Measurements from ENCODE around the gene MYNN. TPM values are rescaled to one million over a fixed set of nuclear protein-coding genes. Genes with fewer than 3 reads are reported as not detected.

Gene MYNN
- 8.5 to 10.9 TPM (median 9.1 TPM) in 5 replicates for total RNA-seq (2022; extraction: Qiagen RNA extraction; ENCODE audit: low read depth)

GRCh38 chr3:169772897-169773816 lies at the start of gene MYNN:
MYNN (plus strand) TSS chr3:169773396; CDS start chr3:169774296, 900 bp downstream.

GRCh38 chr3:169764882-169765612 lies 8.1 kb upstream of the MYNN start, which contains the start of gene TERC:
TERC (minus strand) TSS chr3:169765060.

GRCh38 chr3:169769287-169770181 lies 3.7 kb upstream of the MYNN start, which contains the start of gene ACTRT3:
ACTRT3 (minus strand) TSS chr3:169769561; CDS start chr3:169769520, 41 bp downstream.

GRCh38 chr3:169812332-169813235 lies 39.4 kb downstream of the MYNN start, which contains the start of the genes LRRC34 and LRRIQ4:
LRRC34 (minus strand) TSS chr3:169812904; CDS start chr3:169812548, 356 bp downstream.
LRRIQ4 (plus strand) TSS chr3:169812870; CDS start chr3:169821922, 9,052 bp downstream.

Other genes starting within 250 kb of the MYNN start
- gene MECOM, start 109.7 kb upstream of the MYNN start, total RNA-seq (2022; extraction: Qiagen RNA extraction; ENCODE audit: low read depth): 0.05 to 0.17 TPM in 2 of 5 replicates, not detected in the others
- not detected in 5 replicates for gene TERC, start 8.3 kb upstream of the MYNN start, total RNA-seq (2022; extraction: Qiagen RNA extraction; ENCODE audit: low read depth)
- gene ACTRT3, start 3.8 kb upstream of the MYNN start, total RNA-seq (2022; extraction: Qiagen RNA extraction; ENCODE audit: low read depth): 2.4 to 3.4 TPM (median 3.1 TPM) in 5 replicates
- not detected in 5 replicates for gene LRRIQ4, start 39.5 kb downstream of the MYNN start, total RNA-seq (2022; extraction: Qiagen RNA extraction; ENCODE audit: low read depth)
- not detected in 5 replicates for gene LRRC34, start 39.5 kb downstream of the MYNN start, total RNA-seq (2022; extraction: Qiagen RNA extraction; ENCODE audit: low read depth)
- gene LRRC31, start 96.5 kb downstream of the MYNN start, total RNA-seq (2022; extraction: Qiagen RNA extraction; ENCODE audit: low read depth): not detected in 5 replicates
- not detected in 5 replicates for gene SAMD7, start 138.2 kb downstream of the MYNN start, total RNA-seq (2022; extraction: Qiagen RNA extraction; ENCODE audit: low read depth)
- gene SEC62, start 193.4 kb downstream of the MYNN start, total RNA-seq (2022; extraction: Qiagen RNA extraction; ENCODE audit: low read depth): 78.0 to 126 TPM (median 87.7 TPM) in 5 replicates

Measured in A549 treated with GW870086 at 1 μM for 4 hours (cell line).